ENCODE results near the gene ALPG.

GRCh38 chr2:232458661-232459418 lies 52.2 kb downstream of the ALPG start:
- TF ChIP-seq CTCF (IDR thresholded peaks at IDR 0.05): no peak
- no peak for TF ChIP-seq POLR2A (IDR thresholded peaks at IDR 0.05)
